SK-N-MC (cell line): Measurements from ENCODE around the gene CNTFR.
A peak's percentile ranks its signal among the peaks of the same experiment; 100 is the strongest.

Experiments
- DNase-seq: peaks from one replicate; pipeline ENCODE4 v3.0.0-alpha.2; 2011; ENCODE audit warnings: low read depth, low spot score
- H3K27ac ChIP-seq: fragments of 200-600 bp; sonication (generic); 2 replicates; pipeline ENCODE4 v1.5.1; 2016; ENCODE audit warnings: mixed run types
- H3K36me3 ChIP-seq: fragments of 200-600 bp; sonication (generic); 2 replicates; pipeline ENCODE4 v1.6.1; 2017; ENCODE audit warnings: antibody characterized with exemption, low read length, mixed read lengths; ENCODE audit not compliant: insufficient read depth
- H3K4me3 ChIP-seq: fragments of 200-600 bp; sonication (generic); 2 replicates; pipeline ENCODE4 v1.5.1; 2016
- H3K9ac ChIP-seq: fragments of 200-600 bp; sonication (generic); 2 replicates; pipeline ENCODE4 v1.8.0; 2017; ENCODE audit warnings: mixed run types, mixed read lengths; ENCODE audit not compliant: insufficient read length
- H3K9me3 ChIP-seq: fragments of 200-600 bp; sonication (generic); 2 replicates; pipeline ENCODE4 v1.6.1; 2017; ENCODE audit warnings: low read depth, mild to moderate bottlenecking, antibody characterized with exemption, low read length, moderate library complexity, mixed read lengths
- EZH2 ChIP-seq: fragments of 200-600 bp; sonication (generic); IDR thresholded peaks from one replicate; pipeline ENCODE4 v1.6.1; 2017; ENCODE audit warnings: antibody characterized with exemption
- FOXP2 ChIP-seq: optimal IDR thresholded peaks from 2 replicates; pipeline ENCODE3; 2011; ENCODE audit warnings: mild to moderate bottlenecking, moderate library complexity; ENCODE audit not compliant: insufficient read depth; ENCODE audit errors: extremely low read length, control extremely low read depth
- POLR2AphosphoS5 ChIP-seq: IDR thresholded peaks from 2 replicates; pipeline ENCODE4 v1.6.1; 2012; ENCODE audit warnings: mild to moderate bottlenecking, low read depth, low read length, borderline replicate concordance

Gene CNTFR

DNA sequence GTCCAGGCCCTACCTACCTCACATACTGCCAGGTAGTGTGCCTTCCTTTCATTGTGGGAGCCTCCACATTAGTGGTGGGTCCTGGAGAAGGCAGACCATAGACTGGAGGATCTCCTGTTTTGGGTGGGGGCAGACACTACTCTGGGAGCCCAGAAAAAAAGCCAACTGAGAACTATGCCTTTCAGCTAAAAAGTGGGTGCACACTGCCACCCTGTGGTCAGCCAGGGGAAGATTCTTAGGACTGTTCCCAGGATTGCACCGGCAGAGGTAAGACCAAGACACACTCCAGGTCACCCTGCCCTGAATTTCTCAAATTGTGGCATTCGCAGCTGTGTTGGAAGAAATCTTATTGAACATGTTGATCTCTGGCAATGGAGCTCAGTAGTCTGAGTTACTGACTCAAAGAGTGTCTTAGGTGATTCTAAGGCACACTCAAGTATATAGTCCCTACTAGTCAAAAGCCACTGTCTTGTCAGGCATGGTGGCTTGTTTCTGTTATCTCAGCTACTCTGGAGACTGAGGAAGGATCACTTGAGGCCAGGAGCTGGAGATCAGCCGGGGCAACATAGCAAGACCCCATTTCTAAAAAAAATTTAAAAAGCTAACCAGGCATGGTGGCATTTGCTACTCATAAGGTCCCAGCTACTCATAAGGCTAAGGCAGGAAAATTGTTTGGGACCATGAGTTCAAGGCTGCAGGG, 44.5 kb upstream of the CNTFR start:
- H3K9ac ChIP-seq, result no peak overlapping the region
- H3K4me3 ChIP-seq, result no peak overlapping the region
- DNase-seq, result no peak
- H3K36me3 ChIP-seq, result peaks cover 13% of the 10 kb centered on the region; the same call in 1 of the 2 replicates
- no peak for TF ChIP-seq EZH2
- peak; percentile 68 for TF ChIP-seq POLR2AphosphoS5
- no peaks in the 10 kb centered on the region for H3K9me3 ChIP-seq
- no peak overlapping the region for H3K27ac ChIP-seq

DNA sequence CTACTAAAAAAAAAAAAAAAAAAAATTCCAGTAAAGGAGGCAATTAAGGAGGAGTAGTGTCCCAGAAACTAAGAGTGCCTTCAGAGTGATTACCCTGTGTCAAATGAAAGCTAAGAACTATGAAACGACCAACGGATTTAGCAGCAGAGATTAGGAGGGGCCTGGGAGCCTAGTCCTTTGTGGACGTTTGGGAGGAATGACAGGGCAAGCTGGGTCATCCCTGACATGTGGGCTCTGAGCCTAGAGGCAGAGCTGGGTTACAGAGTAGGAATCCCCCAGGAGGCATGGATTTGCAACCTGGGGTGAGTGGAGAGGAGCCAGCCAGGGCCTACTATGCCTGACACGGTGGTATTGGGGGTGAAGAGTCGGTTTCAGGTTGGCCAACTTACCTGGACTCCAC, 43.6 kb upstream of the CNTFR start:
- DNase-seq, result no peak
- Histone ChIP-seq H3K4me3 (no peak overlapping the region), H3K27ac (no peak overlapping the region), H3K9ac (no peak overlapping the region), H3K9me3 (no peaks in the 10 kb centered on the region), H3K36me3 (peaks cover 13% of the 10 kb centered on the region; the same call in 1 of the 2 replicates)
- TF ChIP-seq EZH2, result no peak
- no peak for TF ChIP-seq POLR2AphosphoS5
- TF ChIP-seq FOXP2, result no peak

DNA sequence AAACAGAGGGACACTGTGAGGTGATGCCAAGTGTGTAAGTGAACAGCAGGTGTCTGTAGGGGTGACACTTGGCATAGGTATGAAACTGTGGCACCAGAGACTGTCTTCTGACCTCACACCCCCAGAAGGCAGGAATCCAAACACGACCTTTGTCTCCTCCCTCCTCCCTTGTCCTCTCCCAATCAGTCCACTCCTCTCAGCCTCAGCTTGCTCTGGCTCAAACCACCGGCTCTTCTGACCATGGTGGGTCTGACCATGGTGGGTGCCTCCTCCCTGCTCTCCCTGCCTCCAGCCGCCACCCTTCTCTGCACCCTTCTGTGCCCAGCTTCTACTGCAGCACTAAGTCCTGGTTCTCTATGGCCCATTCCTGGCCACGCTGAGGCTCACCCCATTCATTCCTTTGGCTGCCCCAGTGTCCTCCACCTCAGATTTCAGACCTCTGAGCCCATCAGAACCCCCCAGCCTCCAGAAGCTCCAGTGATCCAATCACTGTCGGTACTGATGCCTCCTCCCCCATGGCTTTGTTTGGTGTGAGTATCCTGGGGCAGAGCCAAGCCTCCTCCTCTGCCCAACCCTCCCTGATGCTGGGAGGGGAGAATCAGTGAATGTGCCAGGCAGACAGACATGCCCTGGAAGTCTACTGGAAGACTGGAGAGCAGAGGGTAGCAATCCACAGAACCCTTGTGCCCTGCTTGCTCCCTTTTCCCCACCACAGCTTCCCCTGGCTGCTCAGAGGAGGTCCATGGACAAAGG, 41.1 kb upstream of the CNTFR start:
- TF ChIP-seq POLR2AphosphoS5 (no peak), EZH2 (no peak), FOXP2 (no peak)
- Histone ChIP-seq H3K4me3 (no peak overlapping the region), H3K36me3 (peaks cover 8% of the 10 kb centered on the region; the same call in 1 of the 2 replicates), H3K9ac (no peak overlapping the region), H3K9me3 (no peaks in the 10 kb centered on the region), H3K27ac (no peak overlapping the region)
- DNase-seq, result no peak

DNA sequence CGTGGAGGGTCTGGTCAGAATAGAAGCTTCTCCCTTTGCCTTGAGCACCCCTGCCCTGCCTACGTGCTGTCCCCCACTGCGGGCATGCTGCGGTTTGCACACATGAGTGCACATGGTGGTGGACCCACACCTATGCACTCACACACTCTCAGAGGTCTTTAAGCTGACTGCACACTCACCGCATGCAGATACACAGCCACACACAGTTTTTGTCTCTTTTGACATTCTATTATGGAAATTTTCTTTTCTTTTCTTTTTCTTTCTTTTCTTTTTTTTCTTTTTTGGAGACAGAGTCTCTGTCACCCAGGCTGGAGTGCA, 39.9 kb upstream of the CNTFR start:
- Histone ChIP-seq H3K4me3 (no peak overlapping the region), H3K36me3 (no peaks in the 10 kb centered on the region), H3K9ac (no peak overlapping the region), H3K9me3 (no peaks in the 10 kb centered on the region), H3K27ac (no peak overlapping the region)
- TF ChIP-seq EZH2 (no peak), POLR2AphosphoS5 (no peak), FOXP2 (no peak)
- DNase-seq, result no peak

GRCh38 chr9:34628656-34629490, 39.3 kb upstream of the CNTFR start, which contains the start of gene ARID3C:
Gene ARID3C, minus strand, starts transcription at chr9:34629066. Its CDS starts 1,052 bp downstream, at chr9:34628014.
- no peak for TF ChIP-seq EZH2
- TF ChIP-seq POLR2AphosphoS5, result no peak
- H3K27ac ChIP-seq, result no peak within 1 kb of the TSS
- H3K4me3 ChIP-seq, result peak within 1 kb of the TSS; percentile 18; the same call in 1 of the 2 replicates
- no peak within 1 kb of the TSS for H3K9ac ChIP-seq
- no peaks in the 10 kb centered on the region for H3K9me3 ChIP-seq
- H3K36me3 ChIP-seq, result no peaks in the 10 kb centered on the region
- DNase-seq, result no peak

DNA sequence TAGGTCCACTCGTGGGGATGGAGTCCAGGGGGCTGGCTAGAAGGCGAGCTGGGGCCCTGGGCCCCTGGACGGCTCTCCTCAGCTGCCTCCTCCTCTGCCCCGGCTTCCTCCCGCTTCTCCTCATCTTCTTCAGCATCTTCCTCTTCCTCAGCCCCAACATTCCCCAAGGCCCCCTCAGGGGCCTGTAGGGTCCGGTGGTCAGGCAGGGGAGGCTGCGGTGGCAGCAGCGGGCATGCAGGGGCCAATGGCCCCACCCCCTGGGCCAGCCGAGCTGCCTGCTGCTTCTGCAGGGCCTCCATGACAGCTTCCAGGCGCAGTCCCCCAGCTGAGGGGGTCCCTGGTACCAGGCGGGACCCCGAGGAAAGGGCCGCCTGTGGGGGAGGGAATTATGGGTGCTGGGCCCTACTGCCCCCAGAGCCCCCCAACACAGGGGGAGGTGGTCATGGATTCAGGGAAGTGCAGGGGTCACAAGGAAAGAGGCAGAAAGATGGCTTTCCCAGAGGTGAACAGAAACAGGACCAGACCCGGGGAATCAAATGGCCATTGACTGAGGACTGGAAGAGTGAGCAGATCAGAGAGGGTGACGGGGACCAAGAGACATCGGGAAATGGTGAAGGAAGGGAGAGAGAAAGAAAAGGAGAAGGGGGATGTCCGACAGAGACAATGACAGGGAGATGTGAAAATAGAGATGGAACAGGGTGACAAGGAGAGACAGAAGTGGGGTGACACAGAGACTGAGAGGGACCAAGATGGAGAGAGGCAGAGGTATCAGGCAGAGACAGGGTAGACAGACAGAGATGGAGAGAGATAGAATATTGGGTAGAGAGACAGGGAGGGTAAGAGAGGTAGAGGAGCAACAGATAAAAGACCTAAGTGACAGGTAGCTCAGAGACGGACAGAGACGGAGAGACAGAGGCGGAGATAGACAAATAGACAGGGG, 38.5 kb upstream of the CNTFR start:
- Histone ChIP-seq H3K27ac (no peak overlapping the region), H3K4me3 (0 out of 2 replicates have a peak overlapping the region, but pooled peaks have one; percentile 18), H3K36me3 (no peaks in the 10 kb centered on the region), H3K9ac (no peak overlapping the region), H3K9me3 (no peaks in the 10 kb centered on the region)
- TF ChIP-seq FOXP2, result no peak
- no peak for TF ChIP-seq POLR2AphosphoS5
- TF ChIP-seq EZH2, result peak; percentile 81
- DNase-seq, result no peak

GRCh38 chr9:34625186-34625486, 35.6 kb upstream of the CNTFR start:
- Histone ChIP-seq H3K9me3 (no peaks in the 10 kb centered on the region), H3K9ac (no peak overlapping the region), H3K4me3 (no peak overlapping the region), H3K27ac (no peak overlapping the region), H3K36me3 (no peaks in the 10 kb centered on the region)
- DNase-seq, result no peak
- TF ChIP-seq POLR2AphosphoS5, result no peak
